ENCODE data around the gene REPS2. TPM values are rescaled to one million over a fixed set of nuclear protein-coding genes. Genes with fewer than 3 reads are reported as not detected.

The REPS2 gene
- total and polyA plus RNA-seq, 7 donors: 0.16 to 2.3 (median 0.84) TPM

DNA sequence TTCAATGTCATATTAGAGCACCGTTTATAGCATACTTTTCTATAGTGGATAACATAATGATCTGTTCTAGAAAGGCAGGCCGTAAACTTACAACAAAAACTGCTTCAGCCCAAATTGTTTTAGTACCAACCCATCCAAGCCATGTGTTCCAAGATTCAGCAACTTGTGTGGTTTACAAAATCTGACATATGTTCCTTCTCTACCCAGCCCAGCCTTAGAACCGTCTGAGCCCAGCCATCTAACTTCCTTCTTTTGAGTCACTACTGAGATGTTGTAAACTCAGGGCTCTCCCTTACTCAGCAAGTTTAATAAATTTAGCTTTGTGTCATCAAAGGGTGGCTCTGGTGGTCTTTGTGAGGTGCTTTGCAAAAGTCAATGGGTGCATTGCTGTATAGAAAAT, 32.4 kb upstream of the REPS2 start:
- H3K27ac ChIP-seq: no peak overlapping the region
- no peak for DNase-seq
- 74 to 83% (median 80%) methylated on average over 3 of the region's 3 CpGs for WGBS, 3 donors
- no peak overlapping the region for H3K4me3 ChIP-seq
- H3K36me3 ChIP-seq (ENCODE audit: insufficient read depth in 1 of 2, low read depth in 1 of 2): no peaks in the 10 kb centered on the region
- no peak for ATAC-seq
- no peaks in the 10 kb centered on the region for H3K9me3 ChIP-seq
- TF ChIP-seq, protein P1, sequence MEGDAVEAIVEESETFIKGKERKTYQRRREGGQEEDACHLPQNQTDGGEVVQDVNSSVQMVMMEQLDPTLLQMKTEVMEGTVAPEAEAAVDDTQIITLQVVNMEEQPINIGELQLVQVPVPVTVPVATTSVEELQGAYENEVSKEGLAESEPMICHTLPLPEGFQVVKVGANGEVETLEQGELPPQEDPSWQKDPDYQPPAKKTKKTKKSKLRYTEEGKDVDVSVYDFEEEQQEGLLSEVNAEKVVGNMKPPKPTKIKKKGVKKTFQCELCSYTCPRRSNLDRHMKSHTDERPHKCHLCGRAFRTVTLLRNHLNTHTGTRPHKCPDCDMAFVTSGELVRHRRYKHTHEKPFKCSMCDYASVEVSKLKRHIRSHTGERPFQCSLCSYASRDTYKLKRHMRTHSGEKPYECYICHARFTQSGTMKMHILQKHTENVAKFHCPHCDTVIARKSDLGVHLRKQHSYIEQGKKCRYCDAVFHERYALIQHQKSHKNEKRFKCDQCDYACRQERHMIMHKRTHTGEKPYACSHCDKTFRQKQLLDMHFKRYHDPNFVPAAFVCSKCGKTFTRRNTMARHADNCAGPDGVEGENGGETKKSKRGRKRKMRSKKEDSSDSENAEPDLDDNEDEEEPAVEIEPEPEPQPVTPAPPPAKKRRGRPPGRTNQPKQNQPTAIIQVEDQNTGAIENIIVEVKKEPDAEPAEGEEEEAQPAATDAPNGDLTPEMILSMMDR (IDR thresholded peaks at IDR 0.05): no peak
- H3K27me3 ChIP-seq (ENCODE audit: insufficient read depth in 3 of 3, low read length in 2 of 3): peaks cover 0 to 24% (median 0%) of the 10 kb centered on the region in 3 donors
- no peaks in the 10 kb centered on the region for H3K4me1 ChIP-seq
- intact Hi-C loops (cut with DNase I): no loop called here

GRCh38 chrX:16916561-16916960, 29.9 kb upstream of the REPS2 start:
- ATAC-seq (no peak), DNase-seq (no peak)
- 78 to 87% (median 84%) methylated on average over 2 to 5 of the region's 5 CpGs for WGBS, 3 donors
- Histone ChIP-seq H3K27me3 (ENCODE audit: insufficient read depth in 3 of 3, low read length in 2 of 3) (peaks cover 0 to 16% (median 0%) of the 10 kb centered on the region in 3 donors), H3K4me1 (no peaks in the 10 kb centered on the region), H3K36me3 (ENCODE audit: insufficient read depth in 1 of 2, low read depth in 1 of 2) (no peaks in the 10 kb centered on the region), H3K9me3 (no peaks in the 10 kb centered on the region), H3K4me3 (no peak overlapping the region), H3K27ac (no peak overlapping the region)
- TF ChIP-seq, protein P1 (IDR thresholded peaks at IDR 0.05): no peak
- intact Hi-C loops (cut with DNase I): no loop called here

DNA sequence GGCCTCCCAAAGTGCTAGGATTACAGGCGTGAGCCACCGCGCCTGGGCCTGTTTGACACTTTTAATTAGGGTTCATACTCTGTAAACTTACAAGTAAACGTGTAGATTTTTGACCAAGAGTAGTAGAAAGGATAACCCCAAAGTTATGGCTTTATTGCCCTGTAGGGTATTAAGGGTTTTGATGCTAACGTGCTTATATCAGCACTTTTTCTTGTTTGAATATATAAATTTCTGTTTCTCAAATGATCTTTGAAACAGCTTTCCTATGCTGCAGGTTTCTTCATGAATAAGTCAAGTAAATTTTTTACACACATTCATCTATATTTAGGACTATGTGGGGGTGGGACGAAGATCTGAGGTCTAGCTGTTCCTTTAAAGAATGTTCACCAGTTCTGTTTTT, 29.3 kb upstream of the REPS2 start:
- Histone ChIP-seq H3K27ac (no peak overlapping the region), H3K4me1 (no peaks in the 10 kb centered on the region), H3K9me3 (no peaks in the 10 kb centered on the region), H3K4me3 (no peak overlapping the region), H3K36me3 (ENCODE audit: insufficient read depth in 1 of 2, low read depth in 1 of 2) (no peaks in the 10 kb centered on the region), H3K27me3 (ENCODE audit: insufficient read depth in 3 of 3, low read length in 2 of 3) (peaks cover 0 to 19% (median 0%) of the 10 kb centered on the region in 3 donors)
- ATAC-seq (no peak), DNase-seq (no peak)
- TF ChIP-seq, protein P1 (IDR thresholded peaks at IDR 0.05): no peak
- 73 to 94% (median 94%) methylated on average over 6 of the region's 6 CpGs for WGBS, 3 donors
- intact Hi-C loops (cut with DNase I): no loop called here

- Histone ChIP-seq H3K27ac (no peak overlapping the region), H3K27me3 (ENCODE audit: insufficient read depth in 3 of 3, low read length in 2 of 3) (peaks cover 0 to 19% (median 0%) of the 10 kb centered on the region in 3 donors), H3K9me3 (no peaks in the 10 kb centered on the region), H3K4me1 (no peaks in the 10 kb centered on the region), H3K36me3 (ENCODE audit: insufficient read depth in 1 of 2, low read depth in 1 of 2) (no peaks in the 10 kb centered on the region), H3K4me3 (no peak overlapping the region)
- intact Hi-C loops (cut with DNase I): no loop called here
- no peak for DNase-seq
- no peak for ATAC-seq
- TF ChIP-seq, protein P1 (IDR thresholded peaks at IDR 0.05): no peak
Measured at GRCh38 chrX:16918979-16919378, 27.5 kb upstream of the REPS2 start.

DNA sequence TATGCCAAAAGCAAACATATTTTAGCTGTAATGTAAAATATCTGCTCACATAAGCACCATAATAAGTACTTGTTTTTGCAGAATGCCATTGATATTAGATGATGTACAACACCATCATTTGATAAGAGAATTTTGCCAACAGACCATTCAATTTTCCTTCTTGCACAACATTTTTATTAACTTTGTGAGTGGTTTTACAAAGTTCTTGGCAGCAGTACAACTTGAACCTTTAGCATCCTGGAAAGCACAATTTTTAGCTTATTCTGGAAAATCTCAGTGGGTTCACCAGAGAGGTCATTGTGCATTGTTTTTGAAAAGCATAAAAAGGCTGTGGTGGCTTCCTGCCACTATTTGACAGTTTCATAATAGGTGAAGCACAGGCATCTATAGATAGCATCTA, 26.4 kb upstream of the REPS2 start:
- H3K36me3 ChIP-seq (ENCODE audit: insufficient read depth in 1 of 2, low read depth in 1 of 2): no peaks in the 10 kb centered on the region
- no peak overlapping the region for H3K27ac ChIP-seq
- H3K4me3 ChIP-seq: no peak overlapping the region
- H3K27me3 ChIP-seq (ENCODE audit: insufficient read depth in 3 of 3, low read length in 2 of 3): peaks cover 0 to 21% (median 0%) of the 10 kb centered on the region in 3 donors
- DNase-seq: no peak
- peaks cover 10% of the 10 kb centered on the region for H3K9me3 ChIP-seq
- ATAC-seq: no peak
- no peaks in the 10 kb centered on the region for H3K4me1 ChIP-seq
- TF ChIP-seq, protein P1 (IDR thresholded peaks at IDR 0.05): no peak
- intact Hi-C loops (cut with DNase I): no loop called here
